H1 (cell line): ENCODE data around the gene GZF1.

Source experiments
- EZH2 ChIP-seq: fragments of 200-600 bp; sonication (generic); IDR thresholded peaks from 2 replicates; pipeline ENCODE4 v1.7.1; 2012; ENCODE audit warnings: low read depth, mild to moderate bottlenecking, moderate library complexity, low read length, inconsistent platforms; ENCODE audit not compliant: severe bottlenecking
- FOSL1 ChIP-seq: IDR thresholded peaks from 2 replicates; pipeline ENCODE4 v1.6.1; 2011; ENCODE audit warnings: mild to moderate bottlenecking, low read depth, low read length, moderate library complexity; ENCODE audit not compliant: insufficient read depth
- HDAC2 ChIP-seq, 2 experiments: fragments of 300-600 bp in 1 of 2; sonication (generic) in 1 of 2; IDR thresholded peaks; 2 replicates each; pipeline ENCODE4 v1.6.1; 2011 to 2012; ENCODE audit warnings: low read depth in 2 of 2, low read length in 2 of 2, mild to moderate bottlenecking in 2 of 2, moderate library complexity in 2 of 2, borderline replicate concordance in 1 of 2, inconsistent platforms in 1 of 2
- MAFK ChIP-seq: IDR thresholded peaks from 2 replicates; pipeline ENCODE4 v1.6.1; 2012; ENCODE audit warnings: low read depth, mild to moderate bottlenecking, improper control_type of control experiment, low read length
- NANOG ChIP-seq: IDR thresholded peaks from 2 replicates; pipeline ENCODE4 v1.6.1; 2011; ENCODE audit warnings: low read length, low read depth, mild to moderate bottlenecking, inconsistent platforms; ENCODE audit not compliant: insufficient read depth, poor library complexity, severe bottlenecking
- POLR2A ChIP-seq, 2 experiments: IDR thresholded peaks; 1 replicate in 1 of 2; 2 replicates in 1 of 2; pipeline ENCODE4 v1.6.1; 2011; ENCODE audit warnings: low read depth in 2 of 2, low read length in 2 of 2, mild to moderate bottlenecking in 2 of 2; ENCODE audit errors: control extremely low read depth in 1 of 2
- POLR2AphosphoS5 ChIP-seq: IDR thresholded peaks from 2 replicates; pipeline ENCODE4 v1.6.1; 2011; ENCODE audit warnings: low read depth, low read length
- SP1 ChIP-seq: IDR thresholded peaks from 2 replicates; pipeline ENCODE4 v1.6.1; 2011; ENCODE audit warnings: low read depth, low read length
- SP2 ChIP-seq: IDR thresholded peaks from 2 replicates; pipeline ENCODE4 v1.6.1; 2012; ENCODE audit warnings: mild to moderate bottlenecking, low read length, inconsistent platforms
- TAF1 ChIP-seq: IDR thresholded peaks from 2 replicates; pipeline ENCODE4 v1.6.1; 2011; ENCODE audit warnings: mild to moderate bottlenecking, low read depth, low read length
- ZNF274 ChIP-seq: IDR thresholded peaks from 2 replicates; pipeline ENCODE4 v1.7.0; 2012; ENCODE audit warnings: low read length, borderline replicate concordance; ENCODE audit errors: extremely low read depth
- TF ChIP-seq, protein P1 (sequence below), 3 experiments: IDR thresholded peaks; 1 replicate in 2 of 3; 2 replicates in 1 of 3; pipeline versions ENCODE4 v1.5.1 to v1.6.1; 2011; ENCODE audit warnings: low read length in 3 of 3, mild to moderate bottlenecking in 3 of 3, inconsistent platforms in 2 of 3, low read depth in 1 of 3, moderate library complexity in 1 of 3; ENCODE audit not compliant: insufficient read depth in 1 of 3; ENCODE audit errors: control extremely low read depth in 1 of 3

DNA sequence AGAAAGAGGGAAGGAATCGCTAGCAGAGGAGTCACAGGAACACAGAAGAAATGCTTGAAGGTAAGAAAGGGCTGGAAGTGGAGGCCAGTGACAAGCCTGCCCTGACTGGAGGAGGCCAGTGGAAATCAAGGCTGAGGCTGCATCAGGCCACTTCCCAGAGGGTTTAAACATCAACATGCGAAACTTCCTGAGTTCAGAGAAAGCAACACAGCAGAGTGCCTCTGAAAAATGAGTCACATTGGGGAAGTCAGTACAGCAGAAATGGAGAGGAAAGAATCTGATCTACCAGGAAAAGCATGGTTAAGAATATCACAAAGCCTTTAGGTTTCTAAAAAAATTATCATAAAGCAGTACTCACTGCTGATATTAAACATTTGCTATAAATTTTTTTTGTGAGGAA, 36.0 kb downstream of the GZF1 start:
- TF ChIP-seq NANOG (no peak), ZNF274 (no peak), SP2 (no peak), POLR2A (IDR thresholded peaks at IDR 0.05; ENCODE audit: control extremely low read depth in 1 of 2, low read depth in 2 of 2, low read length in 2 of 2) (no peak), FOSL1 (no peak), EZH2 (no peak), SP1 (no peak), HDAC2 (IDR thresholded peaks at IDR 0.05; ENCODE audit: borderline replicate concordance in 1 of 2, low read depth in 2 of 2, low read length in 2 of 2) (no peak), TAF1 (no peak), POLR2AphosphoS5 (no peak), MAFK (no peak)
- TF ChIP-seq, protein P1, sequence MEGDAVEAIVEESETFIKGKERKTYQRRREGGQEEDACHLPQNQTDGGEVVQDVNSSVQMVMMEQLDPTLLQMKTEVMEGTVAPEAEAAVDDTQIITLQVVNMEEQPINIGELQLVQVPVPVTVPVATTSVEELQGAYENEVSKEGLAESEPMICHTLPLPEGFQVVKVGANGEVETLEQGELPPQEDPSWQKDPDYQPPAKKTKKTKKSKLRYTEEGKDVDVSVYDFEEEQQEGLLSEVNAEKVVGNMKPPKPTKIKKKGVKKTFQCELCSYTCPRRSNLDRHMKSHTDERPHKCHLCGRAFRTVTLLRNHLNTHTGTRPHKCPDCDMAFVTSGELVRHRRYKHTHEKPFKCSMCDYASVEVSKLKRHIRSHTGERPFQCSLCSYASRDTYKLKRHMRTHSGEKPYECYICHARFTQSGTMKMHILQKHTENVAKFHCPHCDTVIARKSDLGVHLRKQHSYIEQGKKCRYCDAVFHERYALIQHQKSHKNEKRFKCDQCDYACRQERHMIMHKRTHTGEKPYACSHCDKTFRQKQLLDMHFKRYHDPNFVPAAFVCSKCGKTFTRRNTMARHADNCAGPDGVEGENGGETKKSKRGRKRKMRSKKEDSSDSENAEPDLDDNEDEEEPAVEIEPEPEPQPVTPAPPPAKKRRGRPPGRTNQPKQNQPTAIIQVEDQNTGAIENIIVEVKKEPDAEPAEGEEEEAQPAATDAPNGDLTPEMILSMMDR (IDR thresholded peaks at IDR 0.05; ENCODE audit: control extremely low read depth in 1 of 3, insufficient read depth in 1 of 3, low read depth in 1 of 3, low read length in 3 of 3) = no peak
